Lower leg skin (tissue), 4 donors: ENCODE measurements around the gene WAPL. TPM values are rescaled to one million over a fixed set of nuclear protein-coding genes. Genes with fewer than 3 reads are reported as not detected.

ENCODE experiments used
- DNase-seq, 2 donors: peaks; one replicate each; pipeline ENCODE4 v3.0.0-alpha.2; 2019; ENCODE audit warnings: low spot score in 2 of 2
- H3K4me3 ChIP-seq: fragments of 200-600 bp; sonication (generic); 2 replicates; pipeline ENCODE4 v1.5.1; 2017; ENCODE audit warnings: mild to moderate bottlenecking, low read depth; ENCODE audit not compliant: poor library complexity, severe bottlenecking
- CTCF ChIP-seq, 3 donors: fragments of 450-650 bp; IDR thresholded peaks; one replicate each; pipeline ENCODE4 v1.5.1; 2016; ENCODE audit warnings: antibody characterized with exemption in 3 of 3, mild to moderate bottlenecking in 3 of 3, moderate library complexity in 2 of 3
- POLR2A ChIP-seq, 2 donors: fragments of 450-650 bp; IDR thresholded peaks; one replicate each; pipeline ENCODE4 v1.6.1; 2016 to 2017; ENCODE audit warnings: antibody characterized with exemption in 2 of 2, mild to moderate bottlenecking in 1 of 2, moderate library complexity in 1 of 2
- WGBS, 2 donors: methylation state at CpG; one replicate each; pipeline ENCODE4 v1.1.5; 2018; 5-methylcytosine and 5-hydroxymethylcytosine counted together
- intact Hi-C: fragments of 100-400 bp; cut with DNase I; formaldehyde crosslinking; loops from one replicate; pipeline ENCODE4 v1.15.0; 2023; ENCODE audit warnings: low total_unique reads
- total RNA-seq, 4 donors: library from RNA; depleted of rRNA; stranded (reverse); fragments of >200 nt; gene quantifications; one replicate each; pipeline ENCODE4 v1.1.0, GENCODE V29; 2016

The WAPL gene
- total RNA-seq, 4 donors from 2014 or later: 37.7 to 46.4 (median 43.0) TPM

- WGBS, 2 donors: 95 to 98% methylated on average over 10 of the region's 10 CpGs
- no peak overlapping the region for H3K4me3 ChIP-seq
- TF ChIP-seq POLR2A (IDR thresholded peaks at IDR 0.05) (no peak), CTCF (IDR thresholded peaks at IDR 0.05) (no peak)
- no peak for DNase-seq
- intact Hi-C loops: no loop called here
Observed at GRCh38 chr10:86461963-86462804, 59.4 kb downstream of the WAPL start.

GRCh38 chr10:86451604-86451960 lies 70.0 kb downstream of the WAPL start:
- no peak overlapping the region for H3K4me3 ChIP-seq
- TF ChIP-seq CTCF (IDR thresholded peaks at IDR 0.05) (no peak), POLR2A (IDR thresholded peaks at IDR 0.05) (no peak)
- WGBS, 2 donors: 95 to 98% methylated on average over 4 of the region's 4 CpGs
- intact Hi-C loops: no loop called here
- DNase-seq: no peak

- no peak overlapping the region for H3K4me3 ChIP-seq
- 93 to 94% methylated on average over 7 of the region's 7 CpGs for whole genome bisulfite sequencing, 2 donors
- DNase-seq: no peak
- TF ChIP-seq CTCF (IDR thresholded peaks at IDR 0.05) (no peak), POLR2A (IDR thresholded peaks at IDR 0.05) (no peak)
- intact Hi-C loops: no loop called here
Observed at GRCh38 chr10:86450806-86451603, 70.6 kb downstream of the WAPL start.

GRCh38 chr10:86449926-86450558 lies 71.5 kb downstream of the WAPL start:
- no peak overlapping the region for H3K4me3 ChIP-seq
- DNase-seq: no peak
- 87 to 90% methylated on average over 7 of the region's 7 CpGs for WGBS, 2 donors
- no peak for TF ChIP-seq POLR2A (IDR thresholded peaks at IDR 0.05)
- no peak for TF ChIP-seq CTCF (IDR thresholded peaks at IDR 0.05)
- intact Hi-C loops: no loop called here

GRCh38 chr10:86447432-86447831 lies 74.2 kb downstream of the WAPL start:
- 90 to 100% methylated on average over 1 of the region's 1 CpG for WGBS, 2 donors
- no peak overlapping the region for H3K4me3 ChIP-seq
- TF ChIP-seq POLR2A (IDR thresholded peaks at IDR 0.05) (no peak), CTCF (IDR thresholded peaks at IDR 0.05) (no peak)
- DNase-seq: no peak
- intact Hi-C loops: no loop called here
